Stimulated activated CD4-positive, alpha-beta T cell treated with anti-CD3 and anti-CD28 coated beads, Interleukin-4, amount 100 ng/mL, for 48 hours (primary cell): ENCODE results near the gene PFKL.

ENCODE experiments used
- DNase-seq, 2 donors: peaks; one replicate each; pipeline ENCODE4 v3.0.0-alpha.2; 2020; ENCODE audit warnings: low read depth in 2 of 2

Gene PFKL

GRCh38 chr21:44312716-44313115, 12.9 kb downstream of the PFKL start:
- DNase-seq, result no peak

DNA sequence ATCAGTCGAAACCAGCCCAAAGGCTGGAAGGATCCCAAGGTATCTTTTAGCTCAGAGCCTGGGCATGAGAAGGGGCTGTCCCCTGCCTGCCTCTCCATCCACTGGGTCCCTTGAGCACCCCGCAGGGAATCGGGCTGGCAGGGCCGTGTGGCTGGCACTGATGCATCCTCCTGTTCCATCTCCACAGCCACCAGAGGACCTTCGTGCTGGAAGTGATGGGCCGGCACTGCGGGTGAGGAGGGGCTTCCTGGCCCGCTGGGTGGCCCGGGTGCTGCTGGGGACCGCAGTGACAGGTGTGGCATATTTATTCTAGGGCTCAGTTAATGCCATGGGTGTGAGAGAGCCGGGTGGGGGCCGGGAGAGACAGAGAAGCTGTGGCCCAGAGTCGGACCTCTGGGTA, 13.6 kb downstream of the PFKL start:
- no peak for DNase-seq

DNA sequence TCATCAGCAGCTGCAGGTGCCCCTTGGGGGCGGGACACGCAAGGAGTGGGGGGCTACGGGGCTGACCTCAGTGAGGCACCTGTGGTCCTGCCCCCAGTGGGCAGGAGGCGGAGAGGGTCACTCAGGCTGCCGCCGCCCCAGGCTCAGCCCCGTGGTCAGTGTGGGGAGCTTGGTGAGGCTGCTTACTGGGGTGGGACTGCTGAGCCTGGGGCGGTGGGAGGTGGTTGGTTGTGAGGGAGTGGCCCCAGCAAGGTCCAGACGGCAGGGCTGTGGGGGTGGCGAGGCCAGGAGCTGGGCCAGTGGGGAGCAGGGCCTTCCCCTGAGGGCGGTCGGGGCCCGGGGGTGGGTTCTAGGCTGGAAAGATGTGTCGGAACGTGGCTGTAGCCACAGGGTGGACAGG, 14.3 kb downstream of the PFKL start:
- DNase-seq, result no peak

DNA sequence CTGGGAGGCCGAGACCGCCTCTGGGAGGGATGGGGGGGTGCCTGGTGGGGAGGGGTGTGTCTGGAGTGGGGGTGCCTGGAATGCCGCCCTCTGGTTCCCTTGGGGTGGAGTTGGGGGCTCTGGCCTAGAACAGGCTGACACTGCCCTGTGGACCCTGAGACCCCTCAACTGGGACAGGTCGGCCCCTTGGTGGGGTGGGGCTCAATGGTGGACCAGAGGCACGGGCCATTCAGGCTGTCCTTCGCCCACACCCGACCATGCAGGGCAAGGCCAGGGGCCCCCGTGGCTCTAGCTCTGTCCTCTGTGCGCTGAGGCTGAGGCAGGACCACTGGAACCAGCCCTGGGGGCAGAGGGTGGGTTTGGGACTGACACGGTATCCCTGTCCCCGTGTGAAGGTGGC, 14.7 kb downstream of the PFKL start:
- no peak for DNase-seq

DNA sequence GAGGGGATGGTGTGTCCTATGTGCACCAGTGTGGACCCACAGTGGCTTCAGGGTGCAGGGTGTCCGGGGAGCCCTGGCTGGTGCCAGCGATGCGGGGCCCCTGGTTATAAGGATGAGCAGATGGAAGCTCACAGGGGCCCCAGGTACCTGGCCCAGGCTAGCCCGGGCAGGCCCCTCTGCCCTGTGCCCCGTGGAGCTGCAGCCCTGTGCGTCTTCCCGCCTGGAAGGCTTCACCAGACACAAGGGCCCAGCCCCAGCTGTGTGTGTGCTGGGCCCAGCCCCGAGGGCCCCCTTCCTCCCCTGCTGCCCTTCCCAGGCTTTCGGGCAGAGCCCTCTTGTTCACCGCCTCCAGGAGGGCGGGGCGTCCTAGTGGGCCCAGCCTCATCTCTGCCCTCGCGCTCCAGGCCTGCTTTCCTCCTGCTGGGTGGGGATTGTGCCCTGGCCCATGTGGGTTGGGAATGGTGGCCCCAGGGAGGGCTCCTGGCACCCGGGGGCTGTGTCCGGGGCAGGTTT, 15.9 kb downstream of the PFKL start:
- DNase-seq, result no peak

DNA sequence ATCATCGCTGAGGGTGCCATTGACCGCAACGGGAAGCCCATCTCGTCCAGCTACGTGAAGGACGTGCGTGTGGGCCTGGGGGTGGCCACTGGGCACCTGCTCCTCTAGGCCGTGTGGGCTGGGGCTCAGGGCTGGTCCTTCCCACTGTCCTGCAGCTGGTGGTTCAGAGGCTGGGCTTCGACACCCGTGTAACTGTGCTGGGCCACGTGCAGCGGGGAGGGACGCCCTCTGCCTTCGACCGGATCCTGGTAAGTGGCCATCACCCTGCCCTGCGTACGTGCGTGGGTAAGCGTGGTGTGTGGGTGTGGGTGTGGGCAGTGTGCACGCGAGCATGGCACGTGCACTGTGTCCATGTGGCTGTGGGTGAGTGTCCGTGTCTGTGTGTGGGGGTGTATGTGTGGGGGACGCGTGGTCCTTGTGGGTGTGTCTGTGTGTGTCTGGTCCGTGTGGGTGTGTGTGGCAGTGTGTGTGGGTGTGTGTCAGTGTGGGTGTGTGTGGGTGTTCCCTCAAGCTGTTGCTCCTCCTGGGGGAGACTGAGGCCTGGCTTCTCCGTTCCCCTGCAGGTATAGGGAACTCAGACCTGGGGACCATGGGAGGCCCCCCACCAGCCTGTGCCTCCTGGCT, 16.5 kb downstream of the PFKL start:
- no peak for DNase-seq

GRCh38 chr21:44317241-44317782, 17.5 kb downstream of the PFKL start:
- DNase-seq, result no peak

- DNase-seq, result no peak
Observed at GRCh38 chr21:44317871-44318270, 18.0 kb downstream of the PFKL start.

GRCh38 chr21:44318489-44319285, 18.8 kb downstream of the PFKL start:
- no peak for DNase-seq

DNA sequence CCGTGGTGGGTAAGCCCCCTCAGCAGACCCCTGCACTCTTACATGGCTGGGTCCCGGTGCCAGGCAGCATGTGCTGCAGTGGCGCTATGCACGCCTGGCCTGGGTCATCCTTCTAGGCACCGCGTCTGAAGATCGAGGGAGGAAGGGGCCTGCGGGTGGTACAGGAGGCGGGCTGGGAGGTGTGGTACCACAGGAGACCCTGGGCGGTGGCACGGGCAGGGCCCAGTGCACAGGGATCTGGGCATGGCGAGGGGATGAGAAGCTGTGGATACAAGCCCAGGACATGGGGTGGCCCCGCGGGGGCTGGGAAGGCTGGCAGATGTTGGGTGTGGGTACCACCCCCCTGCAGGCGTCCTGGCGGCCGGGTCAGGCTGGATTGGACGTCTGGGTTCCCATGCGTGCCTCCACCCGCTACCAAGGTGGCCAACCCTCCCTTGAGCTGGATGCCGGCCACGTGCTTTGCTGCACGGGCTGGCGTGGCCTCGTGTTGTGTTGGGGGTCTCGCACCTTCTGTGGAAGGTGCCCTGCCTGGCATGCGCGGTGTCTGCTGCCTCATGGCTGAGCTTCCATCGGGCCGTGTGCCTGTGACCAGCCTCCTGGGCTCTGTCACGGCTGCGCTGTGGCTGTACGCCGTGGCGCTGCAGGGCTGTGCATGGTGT, 19.7 kb downstream of the PFKL start:
- DNase-seq, result no peak

GRCh38 chr21:44320847-44321246, 21.0 kb downstream of the PFKL start:
- no peak for DNase-seq

GRCh38 chr21:44321846-44322450, 22.1 kb downstream of the PFKL start:
- no peak for DNase-seq

- no peak for DNase-seq
Observed at GRCh38 chr21:44322621-44323325, 22.9 kb downstream of the PFKL start.

DNA sequence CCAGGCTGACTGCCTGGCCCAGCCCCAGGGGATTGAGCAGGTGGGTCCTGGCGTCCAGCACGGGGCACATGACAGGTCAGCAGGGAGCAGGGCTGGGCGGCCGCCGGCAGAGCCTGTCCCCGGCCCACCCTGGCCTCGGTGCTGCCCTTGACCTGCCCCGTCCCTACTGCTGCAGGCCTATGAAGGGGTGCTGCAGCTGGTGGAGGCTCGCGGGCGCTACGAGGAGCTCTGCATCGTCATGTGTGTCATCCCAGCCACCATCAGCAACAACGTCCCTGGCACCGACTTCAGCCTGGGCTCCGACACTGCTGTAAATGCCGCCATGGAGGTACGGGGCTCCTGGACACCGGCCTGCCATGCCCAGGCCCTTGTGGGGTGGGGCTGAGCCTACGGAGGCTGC, 23.7 kb downstream of the PFKL start:
- no peak for DNase-seq

DNA sequence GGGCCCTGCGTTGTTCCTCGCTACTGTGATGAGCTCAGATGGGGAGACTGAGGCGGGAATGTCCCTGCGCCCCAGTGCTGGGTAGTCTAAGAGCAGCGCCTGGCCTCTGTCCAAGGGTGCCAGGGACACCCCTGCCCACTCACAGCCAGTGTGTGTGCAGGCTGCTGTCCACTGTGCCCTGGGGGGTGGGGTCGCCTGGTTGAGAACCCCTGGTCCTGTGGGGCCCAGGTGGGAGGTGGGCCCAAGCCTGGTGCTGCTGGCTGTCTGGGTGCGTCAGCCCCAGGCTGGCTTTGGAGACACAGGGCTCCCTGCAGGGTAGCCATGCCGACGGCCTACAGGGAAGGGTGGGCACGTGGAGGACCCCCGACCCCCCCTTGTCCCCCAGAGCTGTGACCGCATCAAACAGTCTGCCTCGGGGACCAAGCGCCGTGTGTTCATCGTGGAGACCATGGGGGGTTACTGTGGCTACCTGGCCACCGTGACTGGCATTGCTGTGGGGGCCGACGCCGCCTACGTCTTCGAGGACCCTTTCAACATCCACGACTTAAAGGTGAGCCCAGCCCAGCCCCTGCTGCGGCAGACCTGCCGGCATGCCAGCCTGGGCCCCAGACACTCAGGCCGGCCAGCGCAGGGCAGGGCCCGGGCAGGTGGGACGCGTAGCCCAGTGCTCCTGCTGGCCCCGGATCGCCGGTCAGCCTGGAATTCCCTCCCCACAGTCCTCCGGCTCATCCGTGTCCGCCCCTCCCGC, 24.4 kb downstream of the PFKL start:
- DNase-seq, result no peak

- no peak for DNase-seq
Observed at GRCh38 chr21:44324854-44325107, 24.9 kb downstream of the PFKL start.

DNA sequence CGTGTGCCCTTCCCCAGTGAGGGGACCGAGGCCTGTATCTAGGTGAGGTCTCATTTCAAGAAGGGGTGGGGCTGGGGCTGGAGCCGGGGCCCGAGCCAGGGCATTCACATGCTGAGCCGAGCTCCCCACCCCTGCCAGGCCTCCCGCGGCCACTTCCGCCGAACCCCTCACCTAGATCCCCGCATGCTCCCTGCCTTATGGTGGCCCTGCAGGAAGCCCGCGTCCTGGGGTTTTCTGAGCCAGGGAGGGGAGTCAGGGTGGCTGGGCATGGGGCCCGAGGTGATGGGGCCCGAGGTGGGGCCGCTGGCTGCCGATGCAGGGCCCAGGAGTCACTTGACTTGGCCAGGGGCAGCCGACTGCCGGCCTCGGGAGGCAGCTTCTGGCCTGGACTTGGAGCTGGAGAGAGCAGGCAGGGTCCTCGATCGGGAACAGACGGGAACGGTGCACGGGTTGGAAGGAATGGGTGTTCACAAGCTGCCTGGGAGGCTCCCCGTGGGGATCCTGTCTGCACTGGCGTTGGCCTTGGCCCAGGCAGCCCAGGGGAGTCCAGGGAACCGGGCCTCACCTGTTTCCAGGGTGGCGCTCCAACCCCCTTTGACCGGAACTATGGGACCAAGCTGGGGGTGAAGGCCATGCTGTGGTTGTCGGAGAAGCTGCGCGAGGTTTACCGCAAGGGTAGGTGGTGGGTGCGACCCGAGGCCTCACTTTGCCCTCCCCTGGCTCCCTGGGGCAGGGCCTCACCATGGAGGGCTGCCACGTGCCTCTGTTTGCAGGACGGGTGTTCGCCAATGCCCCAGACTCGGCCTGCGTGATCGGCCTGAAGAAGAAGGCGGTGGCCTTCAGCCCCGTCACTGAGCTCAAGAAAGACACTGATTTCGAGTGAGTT, 25.8 kb downstream of the PFKL start:
- DNase-seq, result no peak

DNA sequence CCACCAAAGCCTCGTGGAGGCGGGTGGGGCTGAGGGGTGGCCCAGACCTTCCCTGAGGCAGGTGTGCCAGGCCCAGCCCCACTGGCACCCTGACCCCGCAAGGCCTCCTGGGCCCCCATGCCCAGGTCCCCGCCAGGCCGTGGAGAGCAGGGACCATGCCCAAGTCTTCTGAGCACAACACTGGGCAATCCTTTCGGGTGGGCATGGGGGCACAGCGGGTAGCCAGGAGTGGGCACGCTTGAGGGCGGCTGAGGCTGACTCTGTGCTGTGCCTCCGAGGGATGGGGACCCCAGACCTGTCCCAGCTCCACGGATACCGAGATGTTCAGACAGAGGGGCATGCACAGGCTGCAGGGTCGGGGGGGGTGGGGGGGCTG, 26.4 kb downstream of the PFKL start:
- no peak for DNase-seq

- DNase-seq, result no peak
Observed at GRCh38 chr21:44326716-44327602, 27.1 kb downstream of the PFKL start.
